Endometrial microvascular endothelial cells (primary cell): Measurements from ENCODE around the gene ENTR1. TPM values are rescaled to one million over a fixed set of nuclear protein-coding genes. Genes with fewer than 3 reads are reported as not detected.
"Not testable (repeated sequence)": the region's sequence is repeated elsewhere in the genome, so short reads cannot be mapped to it uniquely, and the experiment has no call there.

Experiments used
- in situ Hi-C: cut with HindIII; loops from 2 replicates; pipeline ENCODE4 v1.10.0; 2017; ENCODE audit warnings: low sequenced_read_pairs, low pct_unique_long_range_greater_than_20kb; ENCODE audit errors: inconsistent ontology term
- total RNA-seq: library from RNA; depleted of rRNA; stranded (reverse); fragments of >200 nt; gene quantifications from one replicate; pipeline ENCODE4 v1.2.3, GENCODE V29; 2015; ENCODE audit errors: inconsistent ontology term

The ENTR1 gene
- total RNA-seq, 1 donor from 2014 or later, result 55.2 TPM

GRCh38 chr9:136424750-136425362 lies 14.4 kb upstream of the ENTR1 start:
- in situ Hi-C loops, result no loop called here

- in situ Hi-C loops, result no loop called here
These were observed 13.2 kb upstream of the ENTR1 start for GRCh38 chr9:136423432-136424146.

- in situ Hi-C loops, result no loop called here
These were observed 12.5 kb upstream of the ENTR1 start for GRCh38 chr9:136422876-136423275.

- in situ Hi-C loops, result no loop called here
These were observed 11.4 kb upstream of the ENTR1 start for GRCh38 chr9:136421791-136422190.

- in situ Hi-C loops, result no loop called here
These were observed 8.6 kb upstream of the ENTR1 start for GRCh38 chr9:136419092-136419420.

- in situ Hi-C loops, result no loop called here
These were observed 8.0 kb upstream of the ENTR1 start for GRCh38 chr9:136418182-136419091.

GRCh38 chr9:136416914-136417313 lies 6.5 kb upstream of the ENTR1 start:
- in situ Hi-C loops, result no loop called here

- in situ Hi-C loops, result no loop called here
These were observed 6.0 kb upstream of the ENTR1 start for GRCh38 chr9:136416427-136416826.

- in situ Hi-C loops, result no loop called here
These were observed 2.5 kb upstream of the ENTR1 start for GRCh38 chr9:136412962-136413361.

GRCh38 chr9:136411378-136411777 lies 964 bp upstream of the ENTR1 start:
- in situ Hi-C loops, result no loop called here

- in situ Hi-C loops, result no loop called here
These were observed 608 bp downstream of the ENTR1 start for GRCh38 chr9:136409557-136410455.

GRCh38 chr9:136407911-136408310 lies 2.5 kb downstream of the ENTR1 start:
- in situ Hi-C loops, result no loop called here

- in situ Hi-C loops, result not testable (repeated sequence)
These were observed 3.4 kb downstream of the ENTR1 start for GRCh38 chr9:136407061-136407460.

- in situ Hi-C loops, result not testable (repeated sequence)
These were observed 4.5 kb downstream of the ENTR1 start for GRCh38 chr9:136405904-136406303.

- in situ Hi-C loops, result no loop called here
These were observed 4.9 kb downstream of the ENTR1 start for GRCh38 chr9:136405481-136405880.

GRCh38 chr9:136404801-136405136 lies 5.6 kb downstream of the ENTR1 start:
- in situ Hi-C loops, result no loop called here

GRCh38 chr9:136403915-136404800 lies 6.3 kb downstream of the ENTR1 start:
- in situ Hi-C loops, result no loop called here

- in situ Hi-C loops, result no loop called here
These were observed 6.9 kb downstream of the ENTR1 start for GRCh38 chr9:136403538-136403914.
